ENCODE data around the gene DCHS1.

Gene DCHS1

GRCh38 chr11:6623391-6624363, 31.9 kb downstream of the DCHS1 start:
- Histone ChIP-seq H3K27me3 (ENCODE audit: low read depth, low read length) (no peaks in the 10 kb centered on the region), H3K27ac (ENCODE audit: low read length) (no peak overlapping the region), H3K9me3 (ENCODE audit: control insufficient read depth in 1 of 2, low read length in 2 of 2) (no peaks in the 10 kb centered on the region), H3K36me3 (ENCODE audit: control insufficient read depth in 1 of 2, insufficient read depth in 2 of 2, low read length in 2 of 2) (peaks cover 35 to 57% of the 10 kb centered on the region in 2 donors), H3K4me1 (ENCODE audit: control insufficient read depth in 1 of 2, insufficient read depth in 2 of 2, low read length in 2 of 2) (peaks cover under 1 to 5% of the 10 kb centered on the region in 2 donors), H3K4me3 (ENCODE audit: low read depth in 1 of 2, low read length in 2 of 2) (no peak overlapping the region)

- Histone ChIP-seq H3K27ac (ENCODE audit: low read length) (no peak overlapping the region), H3K27me3 (ENCODE audit: low read depth, low read length) (no peaks in the 10 kb centered on the region), H3K36me3 (ENCODE audit: control insufficient read depth in 1 of 2, insufficient read depth in 2 of 2, low read length in 2 of 2) (peaks cover 32 to 54% of the 10 kb centered on the region in 2 donors), H3K4me3 (ENCODE audit: low read depth in 1 of 2, low read length in 2 of 2) (no peak overlapping the region), H3K4me1 (ENCODE audit: control insufficient read depth in 1 of 2, insufficient read depth in 2 of 2, low read length in 2 of 2) (peaks cover 12 to 15% of the 10 kb centered on the region in 2 donors), H3K9me3 (ENCODE audit: control insufficient read depth in 1 of 2, low read length in 2 of 2) (no peaks in the 10 kb centered on the region)
These were observed 33.1 kb downstream of the DCHS1 start for GRCh38 chr11:6622261-6623171.

- H3K27me3 ChIP-seq (ENCODE audit: low read depth, low read length), result no peaks in the 10 kb centered on the region
- no peaks in the 10 kb centered on the region for H3K9me3 ChIP-seq (ENCODE audit: control insufficient read depth in 1 of 2, low read length in 2 of 2)
- no peak overlapping the region for H3K27ac ChIP-seq (ENCODE audit: low read length)
- peaks cover 17% of the 10 kb centered on the region in 2 donors for H3K4me1 ChIP-seq (ENCODE audit: control insufficient read depth in 1 of 2, insufficient read depth in 2 of 2, low read length in 2 of 2)
- no peak overlapping the region for H3K4me3 ChIP-seq (ENCODE audit: low read depth in 1 of 2, low read length in 2 of 2)
- H3K36me3 ChIP-seq (ENCODE audit: control insufficient read depth in 1 of 2, insufficient read depth in 2 of 2, low read length in 2 of 2), result peaks cover 29 to 52% of the 10 kb centered on the region in 2 donors
These were observed 33.8 kb downstream of the DCHS1 start for GRCh38 chr11:6621711-6622211.

GRCh38 chr11:6620636-6621035, 35.0 kb downstream of the DCHS1 start:
- Histone ChIP-seq H3K27me3 (ENCODE audit: low read depth, low read length) (no peaks in the 10 kb centered on the region), H3K9me3 (ENCODE audit: control insufficient read depth in 1 of 2, low read length in 2 of 2) (no peaks in the 10 kb centered on the region), H3K27ac (ENCODE audit: low read length) (no peak overlapping the region), H3K4me1 (ENCODE audit: control insufficient read depth in 1 of 2, insufficient read depth in 2 of 2, low read length in 2 of 2) (peaks cover 17% of the 10 kb centered on the region in 2 donors), H3K36me3 (ENCODE audit: control insufficient read depth in 1 of 2, insufficient read depth in 2 of 2, low read length in 2 of 2) (peaks cover 27 to 51% of the 10 kb centered on the region in 2 donors), H3K4me3 (ENCODE audit: low read depth in 1 of 2, low read length in 2 of 2) (no peak overlapping the region)

- Histone ChIP-seq H3K4me1 (ENCODE audit: control insufficient read depth in 1 of 2, insufficient read depth in 2 of 2, low read length in 2 of 2) (peaks cover 17% of the 10 kb centered on the region in 2 donors), H3K27ac (ENCODE audit: low read length) (peak within 1 kb of the TSS; percentile 97), H3K9me3 (ENCODE audit: control insufficient read depth in 1 of 2, low read length in 2 of 2) (no peaks in the 10 kb centered on the region), H3K27me3 (ENCODE audit: low read depth, low read length) (no peaks in the 10 kb centered on the region), H3K4me3 (ENCODE audit: low read depth in 1 of 2, low read length in 2 of 2) (peak within 1 kb of the TSS; percentile 84 to 93), H3K36me3 (ENCODE audit: control insufficient read depth in 1 of 2, insufficient read depth in 2 of 2, low read length in 2 of 2) (peaks cover 23 to 49% of the 10 kb centered on the region in 2 donors)
These were observed 36.4 kb downstream of the DCHS1 start, which contains the start of gene TPP1 for GRCh38 chr11:6619004-6619745. TPP1 (minus strand) TSS chr11:6619422; CDS start chr11:6619400, 22 bp downstream.

GRCh38 chr11:6618117-6619003, 37.2 kb downstream of the DCHS1 start:
- Histone ChIP-seq H3K4me3 (ENCODE audit: low read depth in 1 of 2, low read length in 2 of 2) (peak overlapping the region; percentile 84 to 93), H3K27me3 (ENCODE audit: low read depth, low read length) (no peaks in the 10 kb centered on the region), H3K4me1 (ENCODE audit: control insufficient read depth in 1 of 2, insufficient read depth in 2 of 2, low read length in 2 of 2) (peaks cover 19 to 20% of the 10 kb centered on the region in 2 donors), H3K9me3 (ENCODE audit: control insufficient read depth in 1 of 2, low read length in 2 of 2) (no peaks in the 10 kb centered on the region), H3K36me3 (ENCODE audit: control insufficient read depth in 1 of 2, insufficient read depth in 2 of 2, low read length in 2 of 2) (peaks cover 23 to 41% of the 10 kb centered on the region in 2 donors), H3K27ac (ENCODE audit: low read length) (peak overlapping the region; percentile 97)

- peak overlapping the region; percentile 97 for H3K27ac ChIP-seq (ENCODE audit: low read length)
- H3K4me3 ChIP-seq (ENCODE audit: low read depth in 1 of 2, low read length in 2 of 2), result peak overlapping the region; percentile 84 to 93
- H3K36me3 ChIP-seq (ENCODE audit: control insufficient read depth in 1 of 2, insufficient read depth in 2 of 2, low read length in 2 of 2), result peaks cover 23 to 31% of the 10 kb centered on the region in 2 donors
- peaks cover 24 to 25% of the 10 kb centered on the region in 2 donors for H3K4me1 ChIP-seq (ENCODE audit: control insufficient read depth in 1 of 2, insufficient read depth in 2 of 2, low read length in 2 of 2)
- H3K27me3 ChIP-seq (ENCODE audit: low read depth, low read length), result no peaks in the 10 kb centered on the region
- H3K9me3 ChIP-seq (ENCODE audit: control insufficient read depth in 1 of 2, low read length in 2 of 2), result no peaks in the 10 kb centered on the region
These were observed 38.3 kb downstream of the DCHS1 start for GRCh38 chr11:6617315-6617781.

GRCh38 chr11:6616596-6617250, 38.9 kb downstream of the DCHS1 start:
- Histone ChIP-seq H3K9me3 (ENCODE audit: control insufficient read depth in 1 of 2, low read length in 2 of 2) (no peaks in the 10 kb centered on the region), H3K4me1 (ENCODE audit: control insufficient read depth in 1 of 2, insufficient read depth in 2 of 2, low read length in 2 of 2) (peaks cover 24 to 25% of the 10 kb centered on the region in 2 donors), H3K27ac (ENCODE audit: low read length) (no peak overlapping the region), H3K27me3 (ENCODE audit: low read depth, low read length) (no peaks in the 10 kb centered on the region), H3K36me3 (ENCODE audit: control insufficient read depth in 1 of 2, insufficient read depth in 2 of 2, low read length in 2 of 2) (peaks cover 23 to 28% of the 10 kb centered on the region in 2 donors), H3K4me3 (ENCODE audit: low read depth in 1 of 2, low read length in 2 of 2) (no peak overlapping the region)

GRCh38 chr11:6615882-6616585, 39.6 kb downstream of the DCHS1 start:
- Histone ChIP-seq H3K4me1 (ENCODE audit: control insufficient read depth in 1 of 2, insufficient read depth in 2 of 2, low read length in 2 of 2) (peaks cover 26 to 29% of the 10 kb centered on the region in 2 donors), H3K4me3 (ENCODE audit: low read depth in 1 of 2, low read length in 2 of 2) (no peak overlapping the region), H3K36me3 (ENCODE audit: control insufficient read depth in 1 of 2, insufficient read depth in 2 of 2, low read length in 2 of 2) (peaks cover 23 to 31% of the 10 kb centered on the region in 2 donors), H3K27ac (ENCODE audit: low read length) (no peak overlapping the region), H3K9me3 (ENCODE audit: control insufficient read depth in 1 of 2, low read length in 2 of 2) (no peaks in the 10 kb centered on the region), H3K27me3 (ENCODE audit: low read depth, low read length) (no peaks in the 10 kb centered on the region)
